ENCODE measurements around the gene KDM7A.

DNA sequence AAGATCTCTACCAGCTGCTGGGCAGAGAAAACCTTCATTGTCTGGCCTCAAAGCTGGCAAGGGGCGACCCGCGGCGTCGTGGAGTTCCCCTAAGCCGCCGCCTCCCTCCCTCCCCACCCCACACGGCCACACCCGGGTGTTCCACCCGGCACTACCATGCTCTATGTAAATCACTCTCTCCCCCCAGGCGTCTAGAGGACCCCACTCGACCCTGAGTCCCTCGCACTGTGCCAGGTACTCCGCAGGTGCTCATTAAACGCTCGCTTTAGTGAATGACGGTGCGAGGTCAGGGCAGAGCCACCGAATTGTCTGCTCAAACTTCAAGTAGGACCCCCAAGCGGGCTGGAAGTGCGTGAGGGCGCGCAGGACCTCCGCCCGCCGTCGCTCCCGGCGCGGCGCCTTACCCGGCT is 114.7 kb downstream of the KDM7A start:
- TF ChIP-seq, protein P1, sequence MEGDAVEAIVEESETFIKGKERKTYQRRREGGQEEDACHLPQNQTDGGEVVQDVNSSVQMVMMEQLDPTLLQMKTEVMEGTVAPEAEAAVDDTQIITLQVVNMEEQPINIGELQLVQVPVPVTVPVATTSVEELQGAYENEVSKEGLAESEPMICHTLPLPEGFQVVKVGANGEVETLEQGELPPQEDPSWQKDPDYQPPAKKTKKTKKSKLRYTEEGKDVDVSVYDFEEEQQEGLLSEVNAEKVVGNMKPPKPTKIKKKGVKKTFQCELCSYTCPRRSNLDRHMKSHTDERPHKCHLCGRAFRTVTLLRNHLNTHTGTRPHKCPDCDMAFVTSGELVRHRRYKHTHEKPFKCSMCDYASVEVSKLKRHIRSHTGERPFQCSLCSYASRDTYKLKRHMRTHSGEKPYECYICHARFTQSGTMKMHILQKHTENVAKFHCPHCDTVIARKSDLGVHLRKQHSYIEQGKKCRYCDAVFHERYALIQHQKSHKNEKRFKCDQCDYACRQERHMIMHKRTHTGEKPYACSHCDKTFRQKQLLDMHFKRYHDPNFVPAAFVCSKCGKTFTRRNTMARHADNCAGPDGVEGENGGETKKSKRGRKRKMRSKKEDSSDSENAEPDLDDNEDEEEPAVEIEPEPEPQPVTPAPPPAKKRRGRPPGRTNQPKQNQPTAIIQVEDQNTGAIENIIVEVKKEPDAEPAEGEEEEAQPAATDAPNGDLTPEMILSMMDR (IDR thresholded peaks at IDR 0.05; ENCODE audit: poor library complexity, severe bottlenecking) = no peak
- TF ChIP-seq POLR2AphosphoS5 (IDR thresholded peaks at IDR 0.05) (no peak), TAF1 (IDR thresholded peaks at IDR 0.05; ENCODE audit: low read depth) (no peak)
- TF ChIP-seq, protein P2, sequence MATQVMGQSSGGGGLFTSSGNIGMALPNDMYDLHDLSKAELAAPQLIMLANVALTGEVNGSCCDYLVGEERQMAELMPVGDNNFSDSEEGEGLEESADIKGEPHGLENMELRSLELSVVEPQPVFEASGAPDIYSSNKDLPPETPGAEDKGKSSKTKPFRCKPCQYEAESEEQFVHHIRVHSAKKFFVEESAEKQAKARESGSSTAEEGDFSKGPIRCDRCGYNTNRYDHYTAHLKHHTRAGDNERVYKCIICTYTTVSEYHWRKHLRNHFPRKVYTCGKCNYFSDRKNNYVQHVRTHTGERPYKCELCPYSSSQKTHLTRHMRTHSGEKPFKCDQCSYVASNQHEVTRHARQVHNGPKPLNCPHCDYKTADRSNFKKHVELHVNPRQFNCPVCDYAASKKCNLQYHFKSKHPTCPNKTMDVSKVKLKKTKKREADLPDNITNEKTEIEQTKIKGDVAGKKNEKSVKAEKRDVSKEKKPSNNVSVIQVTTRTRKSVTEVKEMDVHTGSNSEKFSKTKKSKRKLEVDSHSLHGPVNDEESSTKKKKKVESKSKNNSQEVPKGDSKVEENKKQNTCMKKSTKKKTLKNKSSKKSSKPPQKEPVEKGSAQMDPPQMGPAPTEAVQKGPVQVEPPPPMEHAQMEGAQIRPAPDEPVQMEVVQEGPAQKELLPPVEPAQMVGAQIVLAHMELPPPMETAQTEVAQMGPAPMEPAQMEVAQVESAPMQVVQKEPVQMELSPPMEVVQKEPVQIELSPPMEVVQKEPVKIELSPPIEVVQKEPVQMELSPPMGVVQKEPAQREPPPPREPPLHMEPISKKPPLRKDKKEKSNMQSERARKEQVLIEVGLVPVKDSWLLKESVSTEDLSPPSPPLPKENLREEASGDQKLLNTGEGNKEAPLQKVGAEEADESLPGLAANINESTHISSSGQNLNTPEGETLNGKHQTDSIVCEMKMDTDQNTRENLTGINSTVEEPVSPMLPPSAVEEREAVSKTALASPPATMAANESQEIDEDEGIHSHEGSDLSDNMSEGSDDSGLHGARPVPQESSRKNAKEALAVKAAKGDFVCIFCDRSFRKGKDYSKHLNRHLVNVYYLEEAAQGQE (IDR thresholded peaks at IDR 0.05; ENCODE audit: borderline replicate concordance) = no peak

Data from neural cell (in vitro differentiated cells).